Ascending aorta (tissue), 2 donors: Measurements from ENCODE around the gene KCNQ5. TPM values are rescaled to one million over a fixed set of nuclear protein-coding genes. Genes with fewer than 3 reads are reported as not detected.
A peak's percentile ranks its signal among the peaks of the same experiment; 100 is the strongest.
"Not testable (repeated sequence)": the region's sequence is repeated elsewhere in the genome, so short reads cannot be mapped to it uniquely, and the experiment has no call there.

Source experiments
- DNase-seq, 2 donors: peaks; one replicate each; pipeline ENCODE4 v3.0.0-alpha.2; 2019; ENCODE audit warnings: low spot score in 2 of 2
- H3K27ac ChIP-seq, 2 donors: fragments of 200-600 bp; sonication (generic); one replicate each; pipeline ENCODE4 v1.5.1; 2016 to 2017; ENCODE audit warnings: mild to moderate bottlenecking in 1 of 2
- H3K27me3 ChIP-seq: fragments of 200-600 bp; sonication (generic); one replicate; pipeline ENCODE4 v1.5.1; 2017
- H3K36me3 ChIP-seq, 2 donors: fragments of 200-600 bp; sonication (generic); one replicate each; pipeline ENCODE4 v1.5.1; 2016
- H3K4me1 ChIP-seq, 2 donors: fragments of 200-600 bp; sonication (generic); one replicate each; pipeline ENCODE4 v1.5.1; 2016 to 2017; ENCODE audit warnings: mild to moderate bottlenecking in 1 of 2
- H3K4me3 ChIP-seq, 2 donors: fragments of 200-600 bp; sonication (generic); one replicate each; pipeline ENCODE4 v1.5.1; 2016 to 2017; ENCODE audit warnings: mild to moderate bottlenecking in 1 of 2
- H3K9me3 ChIP-seq, 2 donors: fragments of 200-600 bp; sonication (generic); one replicate each; pipeline ENCODE4 v1.5.1; 2016
- CTCF ChIP-seq, 3 experiments: fragments of 200-600 bp in 2 of 3; fragments of 450-650 bp in 1 of 3; sonication (generic) in 2 of 3; IDR thresholded peaks; one replicate each; pipeline ENCODE4 v1.5.1; 2016 to 2019; ENCODE audit warnings: antibody characterized with exemption in 3 of 3, mild to moderate bottlenecking in 1 of 3, moderate library complexity in 1 of 3
- intact Hi-C: fragments of 100-400 bp; cut with DNase I; formaldehyde crosslinking; loops from one replicate; pipeline ENCODE4 v1.15.1; 2023
- total RNA-seq: library from RNA; depleted of rRNA; stranded (reverse); fragments of >200 nt; gene quantifications from one replicate; pipeline ENCODE4 v1.1.0, GENCODE V29; 2016

Gene KCNQ5
- total RNA-seq, 1 donor from 2014 or later, result 4.5 TPM

GRCh38 chr6:73227606-73228255, 605.9 kb downstream of the KCNQ5 start:
- no peaks in the 10 kb centered on the region for H3K27me3 ChIP-seq
- H3K4me3 ChIP-seq, result no peak overlapping the region
- H3K27ac ChIP-seq, result no peak overlapping the region
- no peaks in the 10 kb centered on the region for H3K9me3 ChIP-seq
- TF ChIP-seq CTCF (IDR thresholded peaks at IDR 0.05), result no peak
- no peaks in the 10 kb centered on the region for H3K4me1 ChIP-seq
- H3K36me3 ChIP-seq, result no peaks in the 10 kb centered on the region
- intact Hi-C loops, result no loop called here
- no peak for DNase-seq

- Histone ChIP-seq H3K27me3 (no peaks in the 10 kb centered on the region), H3K4me3 (no peak overlapping the region), H3K27ac (no peak overlapping the region), H3K36me3 (no peaks in the 10 kb centered on the region), H3K9me3 (no peaks in the 10 kb centered on the region), H3K4me1 (no peaks in the 10 kb centered on the region)
- intact Hi-C loops, result no loop called here
- TF ChIP-seq CTCF (IDR thresholded peaks at IDR 0.05), result no peak
- DNase-seq, result no peak
Measured at GRCh38 chr6:73231986-73232391, 610.1 kb downstream of the KCNQ5 start.

- Histone ChIP-seq H3K4me1 (no peaks in the 10 kb centered on the region), H3K4me3 (no peak overlapping the region), H3K27ac (no peak overlapping the region), H3K27me3 (no peaks in the 10 kb centered on the region), H3K36me3 (no peaks in the 10 kb centered on the region), H3K9me3 (no peaks in the 10 kb centered on the region)
- DNase-seq, result no peak
- intact Hi-C loops, result no loop called here
- TF ChIP-seq CTCF (IDR thresholded peaks at IDR 0.05), result no peak
Measured at GRCh38 chr6:73233048-73233447, 611.2 kb downstream of the KCNQ5 start.

- H3K4me1 ChIP-seq, H3K36me3 ChIP-seq, intact Hi-C loops, DNase-seq, H3K9me3 ChIP-seq, H3K27me3 ChIP-seq, H3K4me3 ChIP-seq: not testable (repeated sequence)
- H3K27ac ChIP-seq, result peak overlapping the region in 1 of 2 donors; percentile 14
Measured at GRCh38 chr6:73233971-73234370, 612.1 kb downstream of the KCNQ5 start.

- intact Hi-C loops, result no loop called here
- DNase-seq, result no peak
- TF ChIP-seq CTCF (IDR thresholded peaks at IDR 0.05), result no peak
- Histone ChIP-seq H3K27me3 (no peaks in the 10 kb centered on the region), H3K36me3 (no peaks in the 10 kb centered on the region), H3K9me3 (no peaks in the 10 kb centered on the region), H3K4me3 (no peak overlapping the region), H3K27ac (no peak overlapping the region), H3K4me1 (no peaks in the 10 kb centered on the region)
Measured at GRCh38 chr6:73234733-73235132, 612.9 kb downstream of the KCNQ5 start.

GRCh38 chr6:73236144-73236750, 614.4 kb downstream of the KCNQ5 start:
- Histone ChIP-seq H3K36me3 (no peaks in the 10 kb centered on the region), H3K27me3 (no peaks in the 10 kb centered on the region), H3K27ac (no peak overlapping the region), H3K4me1 (no peaks in the 10 kb centered on the region), H3K4me3 (no peak overlapping the region), H3K9me3 (no peaks in the 10 kb centered on the region)
- no peak for DNase-seq
- no peak for TF ChIP-seq CTCF (IDR thresholded peaks at IDR 0.05)
- intact Hi-C loops, result no loop called here
